Kidney epithelial cell (primary cell): ENCODE measurements around the gene FAM3D. TPM values are rescaled to one million over a fixed set of nuclear protein-coding genes. Genes with fewer than 3 reads are reported as not detected.

ENCODE experiments used
- DNase-seq: peaks from one replicate; pipeline ENCODE4 v3.0.0-alpha.2; 2010; ENCODE audit warnings: low read depth
- H3K27me3 ChIP-seq: 2 replicates; pipeline ENCODE4 v1.6.0; 2011; ENCODE audit warnings: low read length; ENCODE audit not compliant: control insufficient read depth, insufficient read depth
- H3K36me3 ChIP-seq: 2 replicates; pipeline ENCODE4 v1.5.1; 2011; ENCODE audit warnings: low read length; ENCODE audit not compliant: control insufficient read depth, insufficient read depth
- H3K4me3 ChIP-seq: 2 replicates; pipeline ENCODE4 v1.5.1; 2011; ENCODE audit warnings: low read depth, mild to moderate bottlenecking, control low read depth, low read length
- CTCF ChIP-seq: IDR thresholded peaks from 2 replicates; pipeline ENCODE4 v1.5.1; 2011; ENCODE audit warnings: mild to moderate bottlenecking, moderate library complexity, low read length, control low read depth, inconsistent platforms; ENCODE audit not compliant: insufficient read depth, poor library complexity, severe bottlenecking
- total RNA-seq: library from RNA; depleted of rRNA; stranded (reverse); fragments of >200 nt; gene quantifications from 2 replicates; pipeline ENCODE4 v1.2.3, GENCODE V29; 2015

The FAM3D gene
- total RNA-seq, 1 donor from 2014 or later = not detected

GRCh38 chr3:58586776-58587192 is 79.8 kb downstream of the FAM3D start:
- H3K36me3 ChIP-seq = no peaks in the 10 kb centered on the region
- TF ChIP-seq CTCF = no peak
- no peak for DNase-seq
- no peak overlapping the region for H3K4me3 ChIP-seq
- H3K27me3 ChIP-seq = peaks cover 15% of the 10 kb centered on the region

- no peak for TF ChIP-seq CTCF
- peaks cover 15% of the 10 kb centered on the region for H3K27me3 ChIP-seq
- no peaks in the 10 kb centered on the region for H3K36me3 ChIP-seq
- DNase-seq = no peak
- no peak overlapping the region for H3K4me3 ChIP-seq
Measured at GRCh38 chr3:58585994-58586393, 80.6 kb downstream of the FAM3D start.

GRCh38 chr3:58585005-58585786 is 81.4 kb downstream of the FAM3D start:
- DNase-seq = no peak
- peaks cover 15% of the 10 kb centered on the region for H3K27me3 ChIP-seq
- peak; percentile 63 for TF ChIP-seq CTCF
- H3K36me3 ChIP-seq = no peaks in the 10 kb centered on the region
- peak overlapping the region; percentile 40 for H3K4me3 ChIP-seq

- H3K27me3 ChIP-seq = peaks cover 15% of the 10 kb centered on the region
- TF ChIP-seq CTCF = no peak
Measured at GRCh38 chr3:58584690-58585004, 81.9 kb downstream of the FAM3D start.

More at GRCh38 chr3:58584690-58585004, 81.9 kb downstream of the FAM3D start:
- H3K4me3 ChIP-seq = peak overlapping the region; percentile 40
- DNase-seq = no peak
- H3K36me3 ChIP-seq = no peaks in the 10 kb centered on the region

Other genes with a start within 250 kb of the FAM3D start
- gene PDHB, start 232.9 kb downstream of the FAM3D start, total RNA-seq = 58.2 and 62.8 TPM in 2 replicates
- gene KCTD6, start 174.7 kb downstream of the FAM3D start, total RNA-seq = 6.5 and 7.6 TPM in 2 replicates
- gene ACOX2, start 129.6 kb downstream of the FAM3D start, total RNA-seq = 0.38 and 0.41 TPM in 2 replicates
- 0.63 TPM in 1 of 2 replicates, not detected in the other for gene FAM107A, start 89.4 kb downstream of the FAM3D start, total RNA-seq